ENCODE data around the gene ASAP3. TPM values are rescaled to one million over a fixed set of nuclear protein-coding genes. Genes with fewer than 3 reads are reported as not detected.

The ASAP3 gene
- total RNA-seq, 1 experiment from 2014 or later = 17.9 TPM

GRCh38 chr1:23451441-23451840 lies 32.5 kb downstream of the ASAP3 start:
- CTCF ChIA-PET = no interaction called here
- DNase-seq (ENCODE audit: low read depth, low spot score) (no peak), ATAC-seq (no peak)
- no peak overlapping the region for H3K27ac ChIP-seq (ENCODE audit: low read length)
- no peak for TF ChIP-seq CTCF (IDR thresholded peaks at IDR 0.05)
- no peak for TF ChIP-seq TCF7L2 (IDR thresholded peaks at IDR 0.05; ENCODE audit: low read depth, low read length)
- POLR2A ChIA-PET = interaction anchor here (0.5 kb wide), 1 partner anchor 14 kb away, joined by 3 read pairs; no protein-coding TSS in a partner anchor
- H3K4me1 ChIP-seq (ENCODE audit: control insufficient read depth, insufficient read depth, low read length) = no peaks in the 10 kb centered on the region
- intact Hi-C loops (cut with micrococcal nuclease; ENCODE audit: unreplicated experiment) = no loop called here
- in situ Hi-C loops (cut with HindIII; ENCODE audit: low pct_unique_long_range_greater_than_20kb, low sequenced_read_pairs) = no loop called here
- no TSS peak for BruUV-seq (replicated peaks)
- no peak overlapping the region for H3K4me3 ChIP-seq (ENCODE audit: low read depth in 2 of 2, low read length in 2 of 2)
- H3K9me3 ChIP-seq (ENCODE audit: control insufficient read depth, insufficient read depth, low read depth, low read length) = no peaks in the 10 kb centered on the region
- H3K36me3 ChIP-seq (ENCODE audit: control insufficient read depth, insufficient read depth, low read length) = no peaks in the 10 kb centered on the region
- no peaks in the 10 kb centered on the region for H3K27me3 ChIP-seq (ENCODE audit: control insufficient read depth, insufficient read depth, low read length)

- DNase-seq (ENCODE audit: low read depth, low spot score) (no peak), ATAC-seq (no peak)
- in situ Hi-C loops (cut with HindIII; ENCODE audit: low pct_unique_long_range_greater_than_20kb, low sequenced_read_pairs) = no loop called here
- H3K27me3 ChIP-seq (ENCODE audit: control insufficient read depth, insufficient read depth, low read length) = no peaks in the 10 kb centered on the region
- ChIA-PET CTCF (no interaction called here), POLR2A (interaction anchor here (0.5 kb wide), 1 partner anchor 14 kb away, joined by 3 read pairs; no protein-coding TSS in a partner anchor)
- TF ChIP-seq TCF7L2 (IDR thresholded peaks at IDR 0.05; ENCODE audit: low read depth, low read length) = no peak
- no peak for TF ChIP-seq SIN3A (IDR thresholded peaks at IDR 0.05; ENCODE audit: borderline replicate concordance, insufficient read depth, low read depth, low read length)
- no peak for TF ChIP-seq POLR2AphosphoS5 (IDR thresholded peaks at IDR 0.05; ENCODE audit: low read depth, low read length)
- TF ChIP-seq REST (IDR thresholded peaks at IDR 0.05; ENCODE audit: insufficient read depth in 1 of 2, low read depth in 2 of 2, low read length in 1 of 2) = no peak
- TF ChIP-seq CTCF (IDR thresholded peaks at IDR 0.05) = no peak
- H3K4me1 ChIP-seq (ENCODE audit: control insufficient read depth, insufficient read depth, low read length) = no peaks in the 10 kb centered on the region
- H3K9me3 ChIP-seq (ENCODE audit: control insufficient read depth, insufficient read depth, low read depth, low read length) = no peaks in the 10 kb centered on the region
- no peaks in the 10 kb centered on the region for H3K36me3 ChIP-seq (ENCODE audit: control insufficient read depth, insufficient read depth, low read length)
- no TSS peak for BruUV-seq (replicated peaks)
- H3K4me3 ChIP-seq (ENCODE audit: low read depth in 2 of 2, low read length in 2 of 2) = no peak overlapping the region
- H3K27ac ChIP-seq (ENCODE audit: low read length) = no peak overlapping the region
- intact Hi-C loops (cut with micrococcal nuclease; ENCODE audit: unreplicated experiment) = no loop called here
These were observed 33.1 kb downstream of the ASAP3 start for GRCh38 chr1:23450894-23451293.

Measured in Panc1 (cell line).